Fibroblast of villous mesenchyme (primary cell): ENCODE measurements around the gene TRIM27. TPM values are rescaled to one million over a fixed set of nuclear protein-coding genes. Genes with fewer than 3 reads are reported as not detected.
A peak's percentile ranks its signal among the peaks of the same experiment; 100 is the strongest.
"Not testable (repeated sequence)": the region's sequence is repeated elsewhere in the genome, so short reads cannot be mapped to it uniquely, and the experiment has no call there.

Experiments
- DNase-seq: peaks from one replicate; pipeline ENCODE4 v3.0.0-alpha.2; 2010; ENCODE audit warnings: low read depth
- H3K4me3 ChIP-seq: 2 replicates; pipeline ENCODE4 v1.5.1; 2011; ENCODE audit warnings: low read depth, mild to moderate bottlenecking, low read length
- CTCF ChIP-seq: IDR thresholded peaks from 2 replicates; pipeline ENCODE4 v1.5.1; 2012; ENCODE audit warnings: low read depth, mild to moderate bottlenecking, low read length; ENCODE audit not compliant: insufficient read depth
- total RNA-seq: library from RNA; depleted of rRNA; stranded (reverse); fragments of >200 nt; gene quantifications from 2 replicates; pipeline ENCODE4 v1.2.3, GENCODE V29; 2012

Gene TRIM27, protein sequence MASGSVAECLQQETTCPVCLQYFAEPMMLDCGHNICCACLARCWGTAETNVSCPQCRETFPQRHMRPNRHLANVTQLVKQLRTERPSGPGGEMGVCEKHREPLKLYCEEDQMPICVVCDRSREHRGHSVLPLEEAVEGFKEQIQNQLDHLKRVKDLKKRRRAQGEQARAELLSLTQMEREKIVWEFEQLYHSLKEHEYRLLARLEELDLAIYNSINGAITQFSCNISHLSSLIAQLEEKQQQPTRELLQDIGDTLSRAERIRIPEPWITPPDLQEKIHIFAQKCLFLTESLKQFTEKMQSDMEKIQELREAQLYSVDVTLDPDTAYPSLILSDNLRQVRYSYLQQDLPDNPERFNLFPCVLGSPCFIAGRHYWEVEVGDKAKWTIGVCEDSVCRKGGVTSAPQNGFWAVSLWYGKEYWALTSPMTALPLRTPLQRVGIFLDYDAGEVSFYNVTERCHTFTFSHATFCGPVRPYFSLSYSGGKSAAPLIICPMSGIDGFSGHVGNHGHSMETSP
- 57.0 and 76.9 TPM in 2 replicates for total RNA-seq

DNA sequence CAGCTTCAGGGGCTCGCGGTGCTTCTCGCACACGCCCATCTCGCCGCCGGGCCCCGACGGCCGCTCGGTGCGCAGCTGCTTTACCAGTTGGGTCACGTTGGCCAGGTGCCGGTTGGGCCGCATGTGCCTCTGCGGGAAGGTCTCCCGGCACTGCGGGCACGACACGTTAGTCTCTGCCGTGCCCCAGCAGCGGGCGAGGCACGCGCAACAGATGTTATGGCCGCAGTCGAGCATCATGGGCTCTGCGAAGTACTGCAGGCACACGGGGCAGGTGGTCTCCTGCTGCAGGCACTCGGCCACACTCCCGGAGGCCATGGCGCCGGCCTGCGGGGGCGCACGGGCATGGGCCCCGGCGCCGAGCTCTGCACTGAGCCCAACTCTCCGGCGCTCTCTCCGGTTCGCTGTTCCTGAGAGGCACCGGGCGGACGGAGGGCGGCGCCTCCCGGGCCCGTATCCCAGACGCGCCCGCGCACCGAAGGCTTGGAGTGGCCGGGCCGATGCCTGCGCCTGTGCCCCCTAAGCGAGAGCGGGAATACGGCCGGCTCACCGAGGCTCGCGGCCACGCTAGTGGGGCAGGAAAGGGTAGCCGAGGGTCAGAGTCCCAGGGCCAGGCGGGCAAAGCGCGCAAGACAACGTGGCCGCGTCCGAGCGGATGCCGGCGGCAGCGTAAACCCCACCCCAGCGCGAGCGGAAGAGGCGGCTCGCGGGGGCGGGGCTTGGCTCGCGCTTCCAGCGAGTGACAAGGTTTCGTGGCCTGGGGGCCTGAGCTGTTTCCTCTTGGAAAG, at the start of gene TRIM27:
TSS of gene TRIM27 (minus strand) at position 668 of the 785 bp plus-strand sequence. CDS start at position 315, 353 bp downstream.
- peak within 1 kb of the TSS; percentile 86 for H3K4me3 ChIP-seq
- peak; percentile 84 for DNase-seq
- no peak for TF ChIP-seq CTCF

DNA sequence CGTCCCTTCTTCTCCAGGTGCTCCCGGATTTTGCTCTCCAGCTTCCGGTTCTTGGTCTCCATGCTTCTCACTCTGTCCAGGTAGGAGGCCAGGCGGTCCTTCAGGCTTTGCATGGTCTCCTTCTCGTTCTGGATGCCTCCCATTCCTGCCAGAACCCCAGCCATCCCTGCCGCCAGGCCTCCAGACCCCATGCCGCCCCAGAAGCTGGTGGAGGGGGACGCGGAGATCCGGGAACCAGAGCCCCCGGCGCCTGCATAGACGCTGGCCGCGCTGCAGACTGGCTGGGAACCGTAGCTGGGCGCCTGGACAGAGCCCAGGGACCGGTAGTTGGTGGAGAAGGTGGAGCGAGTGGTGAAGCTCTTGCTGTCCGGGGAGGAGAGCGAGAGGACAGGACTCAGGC, 46.3 kb upstream of the TRIM27 start:
- not testable (repeated sequence) for H3K4me3 ChIP-seq, DNase-seq

DNA sequence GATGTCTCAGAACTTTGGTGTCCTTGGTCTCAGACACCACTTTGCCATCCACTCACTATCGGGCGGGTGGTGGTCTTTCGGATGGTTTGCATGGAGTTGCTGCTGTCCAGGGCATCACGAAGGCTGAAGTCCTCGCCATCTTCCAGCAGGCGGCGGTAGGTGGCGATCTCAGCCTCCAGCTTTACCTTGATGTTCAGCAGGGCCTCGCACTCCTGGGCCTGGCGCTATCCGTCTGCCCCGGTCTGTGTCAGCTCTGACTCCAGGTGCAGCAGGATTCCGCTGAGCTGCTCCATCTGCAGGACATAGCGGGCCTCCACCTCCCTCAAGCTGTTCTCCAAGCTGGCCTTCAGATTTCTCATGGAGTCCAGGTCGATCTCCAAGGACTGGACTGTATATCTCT, 45.3 kb upstream of the TRIM27 start:
- H3K4me3 ChIP-seq, result no peak overlapping the region
- DNase-seq, result no peak
- TF ChIP-seq CTCF, result peak; percentile 19

GRCh38 chr6:28968476-28968875, 44.7 kb upstream of the TRIM27 start:
- no peak overlapping the region for H3K4me3 ChIP-seq
- DNase-seq, result no peak
- no peak for TF ChIP-seq CTCF

DNA sequence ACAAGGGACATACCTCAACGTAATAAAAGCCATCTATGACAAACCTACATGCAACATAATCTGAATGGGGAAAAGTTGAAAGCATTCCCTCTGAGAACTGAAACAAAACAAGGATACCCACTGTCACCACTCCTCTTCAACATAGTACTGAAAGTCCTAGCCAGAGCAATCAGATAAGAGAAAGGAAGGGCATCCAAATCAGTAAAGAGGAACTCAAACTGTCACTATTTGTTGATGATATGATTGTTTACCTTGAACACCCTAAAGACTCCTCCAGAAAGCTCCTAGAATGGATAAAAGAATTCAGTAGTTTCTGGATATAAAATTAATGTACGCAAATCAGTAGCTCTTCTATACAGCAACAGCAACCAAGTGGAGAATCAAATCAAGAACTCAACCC, 41.9 kb upstream of the TRIM27 start:
- no peak for DNase-seq
- H3K4me3 ChIP-seq, result no peak overlapping the region
- no peak for TF ChIP-seq CTCF

DNA sequence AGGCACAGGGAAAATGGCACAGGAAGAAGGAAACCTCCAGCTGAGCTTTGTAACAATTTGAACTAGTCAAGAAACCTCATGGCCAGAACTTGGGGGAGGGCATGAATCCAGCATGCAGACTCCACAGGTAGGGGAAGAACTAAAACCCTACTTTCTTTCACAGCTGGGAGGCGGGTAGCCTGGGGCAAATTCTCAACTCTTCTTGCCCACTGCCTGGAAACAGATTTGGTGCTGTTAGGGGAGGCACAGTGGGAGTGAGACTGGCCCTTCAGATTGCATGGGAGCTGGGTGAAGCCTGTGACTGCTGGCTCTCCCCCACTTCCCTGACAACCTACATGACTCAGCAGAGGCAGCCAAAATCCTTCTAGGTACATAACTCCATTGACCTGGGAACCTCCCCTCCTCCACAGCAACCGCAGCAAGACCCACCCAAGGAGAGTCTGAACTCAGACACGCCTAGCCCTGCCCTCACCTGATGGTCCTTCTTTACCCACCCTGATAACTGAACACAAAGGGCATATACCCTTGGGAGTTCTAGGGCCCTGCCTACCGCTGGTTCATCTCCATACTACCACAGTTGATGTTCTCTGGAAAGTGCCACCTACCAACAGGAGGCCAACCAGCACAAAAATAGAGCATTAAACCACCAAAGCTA, 37.2 kb upstream of the TRIM27 start:
- no peak for DNase-seq
- no peak for TF ChIP-seq CTCF

DNA sequence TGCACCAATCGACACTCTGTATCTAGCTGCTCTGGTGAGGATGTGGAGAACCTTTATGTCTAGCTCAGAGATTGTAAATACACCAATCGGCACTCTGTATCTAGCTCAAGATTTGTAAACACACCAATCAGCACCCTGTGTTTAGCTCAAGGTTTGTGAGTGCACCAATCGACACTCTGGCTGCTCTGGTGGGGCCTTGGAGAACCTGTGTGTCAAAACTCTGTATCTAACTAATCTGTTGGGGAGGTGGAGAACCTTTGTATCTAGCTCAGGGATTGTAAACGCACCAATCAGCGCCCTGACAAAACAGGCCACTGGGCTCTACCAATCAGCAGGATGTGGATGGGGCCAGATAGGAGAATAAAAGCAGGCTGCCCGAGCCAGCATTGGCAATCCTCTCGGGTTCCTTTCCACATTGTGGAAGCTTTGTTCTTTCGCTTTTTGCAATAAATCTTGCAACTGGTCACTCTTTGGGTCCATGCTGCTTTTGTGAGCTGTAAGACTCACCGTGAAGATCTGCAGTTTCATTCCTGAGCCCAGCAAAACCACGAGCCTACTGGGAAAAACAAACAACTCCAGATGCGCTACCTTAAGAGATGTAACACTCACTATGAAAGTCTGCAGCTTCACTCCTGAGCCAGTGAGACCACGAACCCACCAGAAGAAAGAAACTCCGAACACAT, 34.9 kb upstream of the TRIM27 start:
- not testable (repeated sequence) for DNase-seq, H3K4me3 ChIP-seq

More for the DNA sequence above, 37.2 kb upstream of the TRIM27 start:
- no peak overlapping the region for H3K4me3 ChIP-seq

- not testable (repeated sequence) for H3K4me3 ChIP-seq, DNase-seq
Observed at GRCh38 chr6:28957795-28958314, 34.1 kb upstream of the TRIM27 start.
